GM18907 (cell line): ENCODE measurements around the gene CAPN2.
A peak's percentile ranks its signal among the peaks of the same experiment; 100 is the strongest.
"Not testable (repeated sequence)": the region's sequence is repeated elsewhere in the genome, so short reads cannot be mapped to it uniquely, and the experiment has no call there.

ENCODE experiments used
- ATAC-seq: cut with Tn5 transposase; IDR thresholded peaks from one replicate; pipeline ENCODE4 v1.9.1; 2021; ENCODE audit warnings: mild to moderate bottlenecking, moderate library complexity; ENCODE audit not compliant: unreplicated experiment

CAPN2 gene

DNA sequence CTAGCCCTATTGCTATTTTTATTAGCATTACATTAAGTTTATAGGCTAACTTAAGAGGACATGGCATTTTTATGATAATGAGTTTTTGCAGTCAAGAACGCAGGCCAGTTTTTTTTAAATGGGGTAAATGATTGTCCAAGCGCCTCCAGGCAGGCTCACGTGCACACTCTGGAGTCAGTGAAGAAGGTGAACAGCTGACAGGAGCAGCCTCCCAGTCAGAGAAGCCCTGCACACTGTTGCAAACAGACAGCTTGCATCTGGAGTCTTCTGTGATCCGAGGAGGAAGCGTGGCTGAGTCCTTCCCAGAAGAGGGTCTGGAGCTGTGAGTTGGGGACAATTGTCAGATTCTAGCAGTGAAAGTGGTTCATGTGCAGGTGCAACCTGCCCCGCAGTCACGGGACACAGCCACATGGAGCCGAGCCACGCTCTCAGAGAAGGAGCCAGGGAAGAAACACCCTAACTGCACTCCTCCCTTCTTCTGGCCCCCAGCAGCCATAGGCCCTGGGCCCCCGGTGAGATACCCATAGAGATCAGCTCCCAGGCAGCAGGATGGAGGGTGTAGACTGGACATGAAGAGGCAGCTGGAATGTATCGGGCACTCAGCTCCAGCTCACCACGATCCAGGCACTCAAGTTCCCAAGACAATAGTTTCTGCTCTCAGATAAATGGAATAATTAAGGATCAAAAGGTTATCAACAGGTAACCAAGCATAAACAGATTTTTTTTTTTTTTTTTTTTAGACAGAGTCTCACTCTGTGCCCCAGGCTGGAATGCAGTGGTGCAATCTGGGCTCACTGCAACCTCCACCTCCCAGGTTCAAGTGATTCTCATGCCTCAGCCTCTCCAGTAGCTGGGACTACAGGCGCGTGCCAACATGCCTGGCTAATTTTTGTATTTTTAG lies 26.4 kb downstream of the CAPN2 start:
- ATAC-seq, result no peak

DNA sequence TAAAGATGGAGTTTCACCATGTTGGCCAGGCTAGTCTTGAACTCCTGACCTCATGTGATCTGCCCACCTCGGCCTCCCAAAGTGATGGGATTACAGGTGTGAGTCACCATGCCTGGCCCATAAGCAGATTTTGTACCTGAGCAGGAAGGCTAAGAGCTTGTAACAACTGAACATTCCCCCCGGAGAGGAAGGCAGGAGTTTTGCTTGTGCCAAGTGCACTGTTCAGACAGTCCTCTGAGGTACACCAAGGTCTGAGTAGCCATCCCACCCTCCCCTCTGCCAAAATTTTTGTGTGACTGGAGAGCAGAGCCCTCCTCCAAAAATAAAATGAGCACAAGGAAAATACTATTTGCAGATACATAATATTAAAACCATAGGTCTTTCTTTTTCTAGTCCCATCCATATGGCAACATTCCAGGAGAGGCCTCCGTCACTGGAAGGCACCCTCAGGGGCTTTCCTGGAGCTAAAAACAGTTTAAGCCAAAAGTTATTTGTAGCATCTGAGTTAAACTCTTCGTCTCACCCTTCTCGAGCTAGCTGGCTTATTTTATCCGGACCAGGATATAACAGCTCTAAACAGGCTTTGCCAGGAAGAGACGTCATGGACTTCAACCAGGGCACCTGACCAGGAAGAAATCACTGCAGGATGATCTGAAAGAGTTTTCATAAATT lies 27.2 kb downstream of the CAPN2 start:
- ATAC-seq, result no peak

DNA sequence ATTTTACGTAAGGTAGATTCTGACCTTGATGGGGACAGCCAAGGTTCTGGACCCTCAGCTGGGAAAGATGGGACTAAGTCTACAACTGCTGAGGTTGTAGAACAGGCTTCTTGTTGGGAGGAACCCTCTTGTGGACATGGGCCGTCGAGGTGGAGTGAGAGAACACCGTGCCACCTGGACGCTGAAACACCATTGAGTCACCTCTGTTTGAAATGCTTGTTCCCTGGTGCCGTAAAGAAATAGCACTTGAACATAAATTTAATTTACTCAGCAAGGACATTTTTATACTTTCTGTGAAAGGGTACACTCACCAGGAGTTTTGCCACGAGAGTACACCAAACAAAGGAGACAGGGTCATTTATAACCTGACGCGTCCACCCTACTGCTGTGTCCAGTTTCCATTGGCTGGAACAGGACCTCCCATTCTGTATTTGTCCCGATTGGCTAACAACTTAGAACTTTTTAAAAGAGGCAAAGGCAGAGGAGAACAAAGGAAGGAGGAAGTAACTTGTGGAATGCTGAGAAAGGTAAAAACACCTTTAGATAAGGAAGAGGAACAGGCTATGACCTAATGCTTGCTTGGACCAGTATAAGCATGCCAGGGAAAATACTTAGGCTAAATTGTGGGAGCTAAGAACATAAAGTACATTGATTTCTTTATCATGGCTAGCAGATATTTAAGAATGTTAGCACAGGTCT lies 27.8 kb downstream of the CAPN2 start:
- ATAC-seq, result not testable (repeated sequence)

DNA sequence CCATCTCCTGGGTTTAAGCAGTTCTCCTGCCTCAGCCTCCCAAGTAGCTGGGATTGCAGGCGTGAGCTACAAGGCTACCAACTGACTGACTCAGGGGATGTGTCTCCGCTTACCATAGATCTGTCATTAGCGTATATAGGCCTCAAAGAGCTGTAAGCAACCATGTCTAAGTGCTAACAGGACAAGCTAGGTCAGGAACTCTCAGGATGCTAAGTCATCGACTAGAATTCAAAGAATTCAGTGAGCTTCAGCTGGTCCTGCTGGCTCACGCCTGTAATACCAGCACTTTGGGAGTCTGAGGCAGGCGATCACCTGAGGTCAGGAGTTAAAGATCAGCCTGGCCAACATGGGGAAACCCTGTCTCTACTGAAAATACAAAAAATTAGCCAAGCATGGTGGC lies 29.5 kb downstream of the CAPN2 start:
- ATAC-seq, result no peak

DNA sequence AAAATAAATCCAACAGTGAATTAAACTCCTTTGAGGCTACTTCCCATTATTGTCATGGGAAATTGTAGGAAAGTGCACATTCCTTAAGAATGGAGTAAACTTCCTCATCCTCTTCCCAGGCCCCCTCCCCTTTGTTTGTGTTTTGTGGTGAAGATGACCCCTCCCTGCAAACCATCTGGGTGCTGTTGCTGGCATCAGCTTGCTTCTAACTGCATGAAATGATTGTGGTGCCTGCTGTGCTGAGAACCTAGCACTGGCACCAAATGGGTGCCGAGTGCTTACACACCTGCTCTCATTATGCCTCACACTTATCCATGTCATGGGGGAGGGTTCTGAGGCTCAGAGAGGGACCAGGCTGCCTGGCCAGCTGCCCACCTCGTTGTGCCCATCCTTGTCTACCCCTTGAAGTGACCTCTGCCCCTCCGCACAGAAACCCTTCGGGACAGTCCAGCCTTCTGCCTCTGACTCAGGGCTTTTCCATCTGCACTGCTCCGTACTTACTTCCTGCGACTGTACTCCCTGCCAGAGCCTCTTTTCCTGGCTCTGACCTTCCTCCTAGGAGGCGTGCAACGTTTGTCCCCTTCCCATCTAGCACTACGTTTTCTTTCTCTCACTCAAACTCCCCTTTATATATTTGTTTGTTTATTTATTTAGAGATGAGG lies 30.6 kb downstream of the CAPN2 start:
- no peak for ATAC-seq

DNA sequence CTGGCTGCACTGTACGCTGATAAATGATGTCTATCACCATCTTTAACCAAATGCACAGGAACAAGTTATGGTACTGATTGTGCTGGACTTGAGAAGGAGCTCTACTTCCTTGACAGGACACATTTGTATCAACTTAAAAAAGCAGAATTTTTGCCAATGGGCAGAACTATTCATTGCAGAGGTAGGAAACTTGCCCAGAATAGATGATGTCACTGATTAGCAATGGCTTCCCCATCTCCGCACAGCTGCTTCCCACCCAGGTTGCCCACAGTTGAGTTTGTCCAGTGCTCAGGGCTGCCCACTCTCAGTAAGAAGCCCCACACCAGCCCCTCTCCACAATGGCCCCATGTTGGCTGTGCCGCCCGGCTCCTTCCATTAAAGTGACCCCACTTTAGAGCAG lies 33.4 kb downstream of the CAPN2 start:
- ATAC-seq, result no peak

DNA sequence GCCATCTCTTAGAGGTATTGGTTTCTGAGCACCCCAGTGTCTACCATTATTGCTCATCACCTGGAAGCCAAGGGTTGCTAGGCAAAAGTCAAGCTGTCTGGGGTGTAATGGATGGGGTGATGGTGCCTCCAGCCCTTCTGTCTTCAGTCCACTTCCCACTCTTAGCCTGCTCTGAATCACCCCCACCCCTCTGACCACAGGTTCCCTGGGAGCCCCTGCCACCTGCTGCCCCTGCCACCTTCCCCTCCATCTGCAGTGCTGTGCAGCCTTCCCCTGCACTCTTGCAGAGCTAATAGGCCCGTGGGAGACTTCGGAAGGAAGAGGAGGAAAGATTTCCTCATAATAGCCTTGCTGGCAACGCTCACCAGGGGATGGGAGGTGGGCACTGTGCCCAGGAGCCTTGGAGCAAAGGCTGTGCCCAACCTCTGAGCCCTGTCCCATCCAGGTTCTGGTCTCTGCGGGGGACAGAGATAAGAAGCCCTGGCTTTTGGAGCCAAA lies 35.5 kb downstream of the CAPN2 start:
- no peak for ATAC-seq

DNA sequence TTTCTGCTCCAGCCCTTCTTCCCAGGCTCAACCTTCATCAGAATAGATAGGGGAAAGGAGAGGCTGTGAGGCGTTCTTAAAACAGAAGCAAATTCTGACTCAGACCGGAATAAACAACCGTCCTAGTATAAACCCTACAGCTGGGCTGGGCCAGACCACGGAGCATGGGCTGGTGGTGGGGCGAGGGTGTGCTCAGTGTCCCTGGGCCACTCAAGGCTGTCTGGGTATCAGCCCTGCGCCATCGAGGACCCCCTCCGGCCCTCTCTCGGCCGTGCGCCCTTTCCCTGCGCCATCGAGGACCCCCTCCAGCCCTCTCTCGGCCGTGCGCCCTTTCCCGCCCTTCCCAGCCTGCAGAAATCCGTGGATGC lies 36.0 kb downstream of the CAPN2 start:
- ATAC-seq, result no peak

DNA sequence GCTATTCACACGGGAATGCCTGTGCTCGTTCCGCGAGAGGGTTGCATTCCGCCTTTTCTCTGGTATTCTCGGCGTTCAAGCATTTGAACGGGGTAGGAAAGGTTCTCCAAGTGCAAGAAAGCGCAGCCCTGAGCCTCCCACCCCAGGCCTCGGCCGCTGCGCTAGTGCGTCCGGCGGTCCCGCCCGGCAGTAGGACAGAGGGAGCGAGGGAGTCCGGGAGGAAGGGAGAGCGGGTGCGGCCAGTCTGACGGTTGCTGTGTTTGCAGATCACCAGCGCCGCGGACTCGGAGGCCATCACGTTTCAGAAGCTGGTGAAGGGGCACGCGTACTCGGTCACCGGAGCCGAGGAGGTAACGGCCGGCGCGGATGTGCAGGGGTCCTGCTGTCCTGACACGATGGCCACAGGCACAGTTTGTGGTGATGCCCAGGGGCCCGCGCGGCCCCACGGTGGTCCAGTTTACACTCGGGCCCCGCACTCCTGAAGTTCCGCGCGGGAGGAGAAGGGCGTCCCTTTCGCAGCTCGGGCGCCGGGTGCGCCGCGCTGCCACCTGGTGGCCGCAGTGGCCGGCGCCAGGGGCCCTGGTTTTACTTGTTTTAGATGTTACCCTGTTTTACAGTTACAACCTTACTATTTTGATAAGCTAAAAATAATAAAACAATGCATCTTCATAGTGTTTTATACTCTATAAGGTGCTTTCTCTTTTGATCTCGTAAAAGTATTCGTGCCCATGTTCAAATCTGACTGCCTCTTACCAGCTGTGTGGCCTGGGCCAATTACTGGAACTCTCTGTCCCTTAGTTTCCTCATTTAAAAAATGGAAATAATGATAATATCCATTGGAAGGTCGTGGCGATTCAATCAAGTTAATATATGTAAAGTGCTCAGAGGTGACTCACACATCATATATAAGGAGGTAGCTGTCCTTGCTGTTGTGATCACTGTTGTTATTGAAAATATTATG lies 36.7 kb downstream of the CAPN2 start:
- peak; percentile 80 for ATAC-seq

DNA sequence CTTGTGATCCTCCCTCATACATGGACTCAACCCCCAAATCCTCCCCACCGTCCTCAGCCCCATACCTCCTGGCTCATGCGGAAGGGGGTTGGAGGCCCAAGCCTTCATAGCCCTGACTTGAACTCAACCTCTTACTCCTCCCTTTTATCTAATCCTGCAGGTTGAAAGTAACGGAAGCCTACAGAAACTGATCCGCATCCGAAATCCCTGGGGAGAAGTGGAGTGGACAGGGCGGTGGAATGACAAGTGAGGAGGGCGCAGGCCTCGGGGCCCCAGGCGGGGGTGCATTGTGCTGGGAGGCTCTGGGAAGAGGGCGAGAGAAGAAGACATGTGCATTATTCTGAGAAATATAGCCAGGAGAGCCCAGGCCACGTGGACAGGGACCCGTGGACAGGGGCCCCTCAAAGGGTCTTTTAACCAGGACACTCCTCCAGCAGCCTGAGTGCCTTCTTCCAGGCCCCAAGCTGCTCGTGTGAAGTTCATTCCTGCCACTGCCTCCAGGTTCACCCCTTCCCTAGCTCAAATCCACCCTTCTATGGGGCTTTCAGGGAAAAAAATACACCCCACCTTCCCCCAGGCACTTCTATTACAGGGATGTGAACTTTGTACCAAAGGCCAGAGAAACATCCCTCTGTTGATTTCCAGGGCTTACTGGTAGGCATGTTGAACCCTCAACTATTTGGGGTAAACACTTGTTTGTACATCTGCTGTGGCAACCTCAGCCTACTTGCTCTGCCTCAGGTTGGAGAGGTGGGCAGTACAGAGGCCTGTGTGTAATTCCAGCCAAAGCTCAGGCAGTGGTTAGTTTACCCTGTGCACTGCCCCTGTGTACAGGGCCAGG lies 38.6 kb downstream of the CAPN2 start:
- no peak for ATAC-seq

DNA sequence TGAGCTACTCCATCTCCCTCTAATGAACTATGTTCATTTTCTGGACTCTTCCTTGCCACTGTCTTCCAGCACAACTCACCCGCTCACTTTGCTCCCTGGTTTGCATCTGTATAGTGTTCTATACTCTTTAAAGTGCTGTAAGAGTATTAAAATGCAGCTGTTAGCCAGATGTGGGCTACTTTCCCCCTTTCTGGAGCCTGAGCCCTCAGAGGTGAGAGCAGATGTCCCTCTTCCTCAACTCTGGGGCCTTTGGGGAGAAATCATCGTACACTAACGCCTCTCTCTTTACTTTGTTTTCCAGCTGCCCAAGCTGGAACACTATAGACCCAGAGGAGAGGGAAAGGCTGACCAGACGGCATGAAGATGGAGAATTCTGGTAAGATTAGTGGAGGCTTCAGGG lies 39.4 kb downstream of the CAPN2 start:
- ATAC-seq, result no peak

DNA sequence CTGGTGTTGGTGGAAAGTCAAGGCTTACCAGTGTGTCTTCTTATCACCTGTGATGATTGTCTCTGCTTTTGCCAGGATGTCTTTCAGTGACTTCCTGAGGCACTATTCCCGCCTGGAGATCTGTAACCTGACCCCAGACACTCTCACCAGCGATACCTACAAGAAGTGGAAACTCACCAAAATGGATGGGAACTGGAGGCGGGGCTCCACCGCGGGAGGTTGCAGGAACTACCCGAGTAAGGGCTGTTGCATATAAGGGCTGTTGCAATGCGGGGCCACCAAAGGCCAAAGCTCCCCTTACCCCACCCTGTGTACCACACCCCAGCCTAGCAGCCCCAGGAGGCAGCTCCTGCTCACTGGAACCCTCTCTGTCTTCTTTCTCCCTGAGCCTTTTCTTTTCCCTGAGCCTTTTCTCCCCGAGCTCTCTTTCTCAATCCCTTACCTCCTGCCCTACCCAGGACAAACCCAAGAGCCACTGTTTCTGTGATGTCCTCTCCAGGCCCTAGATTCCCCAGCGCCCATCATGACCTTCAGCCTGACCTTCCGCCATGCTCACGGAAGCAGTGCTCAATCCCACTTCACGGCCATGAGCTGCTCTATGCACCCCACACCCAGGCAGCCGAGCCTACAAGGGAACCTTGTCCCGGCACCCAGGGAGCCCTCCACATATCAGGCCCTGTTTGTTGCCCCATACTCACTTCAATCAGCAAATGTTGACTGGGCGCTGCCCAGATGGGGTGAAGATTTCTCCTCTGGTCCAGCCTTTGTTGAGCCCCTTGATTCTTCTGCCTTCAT lies 40.6 kb downstream of the CAPN2 start:
- no peak for ATAC-seq

DNA sequence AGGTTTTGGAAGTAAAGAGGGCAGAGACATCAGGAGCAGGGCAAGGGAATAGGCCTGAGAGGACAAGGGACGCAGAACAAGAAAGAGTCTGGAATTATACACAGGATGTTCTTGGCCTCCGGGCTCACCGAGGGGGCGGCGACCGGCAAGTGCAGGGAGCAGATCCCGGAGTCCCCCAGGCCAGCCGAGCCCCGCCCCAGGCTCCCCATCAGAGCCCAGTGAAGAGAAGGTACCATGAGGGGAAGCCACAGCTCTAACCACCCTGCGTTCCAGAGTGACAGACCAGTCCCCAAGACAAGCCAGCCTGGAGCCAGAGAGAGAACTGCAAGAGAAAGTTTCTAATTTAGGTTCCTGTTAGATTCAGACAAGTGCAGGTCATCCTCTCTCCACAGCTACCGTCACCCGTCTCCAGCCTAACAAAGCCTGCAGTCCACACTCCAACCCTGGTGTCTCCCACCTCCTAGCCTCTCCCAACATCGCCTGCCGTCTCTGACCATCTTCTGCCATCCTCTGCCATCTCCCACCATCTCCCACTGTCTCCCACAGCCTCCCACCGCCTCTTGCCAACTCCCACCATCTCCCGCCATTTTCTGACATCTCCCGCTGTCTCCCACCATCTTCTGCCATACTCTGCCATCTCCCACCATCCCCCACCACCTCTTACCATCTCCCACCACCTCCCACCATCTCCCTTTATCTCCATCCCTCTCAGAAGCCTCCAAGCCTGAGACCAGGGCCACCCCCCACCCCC lies 42.5 kb downstream of the CAPN2 start:
- no peak for ATAC-seq

DNA sequence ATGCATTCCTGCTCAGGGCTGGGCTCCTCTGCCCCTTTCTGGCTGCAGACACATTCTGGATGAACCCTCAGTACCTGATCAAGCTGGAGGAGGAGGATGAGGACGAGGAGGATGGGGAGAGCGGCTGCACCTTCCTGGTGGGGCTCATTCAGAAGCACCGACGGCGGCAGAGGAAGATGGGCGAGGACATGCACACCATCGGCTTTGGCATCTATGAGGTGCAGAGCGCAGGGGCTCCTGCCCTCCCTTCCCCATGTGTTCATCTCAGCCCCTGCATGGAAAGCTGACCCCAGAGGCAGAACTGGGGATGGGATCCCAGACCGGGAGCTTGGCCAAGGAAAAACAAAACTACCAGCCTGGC lies 43.1 kb downstream of the CAPN2 start:
- ATAC-seq, result no peak

DNA sequence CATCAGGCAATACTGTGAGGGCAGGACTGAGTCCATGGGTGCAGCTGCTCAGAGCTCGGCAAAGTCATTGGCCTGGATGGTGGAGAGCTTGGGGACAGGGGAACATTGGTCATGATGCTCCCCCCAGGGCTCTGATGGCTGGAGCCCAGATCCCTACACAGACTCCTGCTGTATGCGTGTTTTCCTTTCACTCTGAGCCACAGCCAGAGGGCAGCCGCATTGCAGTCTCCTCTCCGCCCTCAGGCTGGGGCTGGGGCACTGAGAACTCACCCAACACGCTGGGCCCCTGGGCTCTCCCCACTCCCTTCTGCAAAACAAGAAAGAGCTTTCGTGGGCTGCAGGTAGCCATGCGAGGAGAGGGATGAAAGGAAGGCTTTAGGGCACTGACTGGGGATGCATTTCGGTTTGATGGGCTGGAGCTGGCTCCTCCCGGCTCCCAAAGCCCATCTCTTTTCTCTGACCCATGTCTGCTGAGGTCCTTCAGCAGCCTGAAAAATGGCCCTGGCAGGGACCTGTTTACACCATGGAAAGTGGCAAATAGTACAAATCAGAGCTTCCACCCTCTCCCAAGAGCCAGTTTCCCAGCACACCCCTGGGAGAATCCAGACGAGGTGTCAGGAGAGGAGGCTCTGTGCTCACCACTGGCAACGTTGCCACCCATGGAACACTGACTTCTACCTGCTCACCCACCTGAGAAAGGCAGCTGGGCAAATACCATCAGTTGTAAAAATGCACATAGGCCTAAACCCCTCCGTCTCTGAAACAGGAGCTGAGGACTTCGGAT lies 43.8 kb downstream of the CAPN2 start:
- no peak for ATAC-seq

DNA sequence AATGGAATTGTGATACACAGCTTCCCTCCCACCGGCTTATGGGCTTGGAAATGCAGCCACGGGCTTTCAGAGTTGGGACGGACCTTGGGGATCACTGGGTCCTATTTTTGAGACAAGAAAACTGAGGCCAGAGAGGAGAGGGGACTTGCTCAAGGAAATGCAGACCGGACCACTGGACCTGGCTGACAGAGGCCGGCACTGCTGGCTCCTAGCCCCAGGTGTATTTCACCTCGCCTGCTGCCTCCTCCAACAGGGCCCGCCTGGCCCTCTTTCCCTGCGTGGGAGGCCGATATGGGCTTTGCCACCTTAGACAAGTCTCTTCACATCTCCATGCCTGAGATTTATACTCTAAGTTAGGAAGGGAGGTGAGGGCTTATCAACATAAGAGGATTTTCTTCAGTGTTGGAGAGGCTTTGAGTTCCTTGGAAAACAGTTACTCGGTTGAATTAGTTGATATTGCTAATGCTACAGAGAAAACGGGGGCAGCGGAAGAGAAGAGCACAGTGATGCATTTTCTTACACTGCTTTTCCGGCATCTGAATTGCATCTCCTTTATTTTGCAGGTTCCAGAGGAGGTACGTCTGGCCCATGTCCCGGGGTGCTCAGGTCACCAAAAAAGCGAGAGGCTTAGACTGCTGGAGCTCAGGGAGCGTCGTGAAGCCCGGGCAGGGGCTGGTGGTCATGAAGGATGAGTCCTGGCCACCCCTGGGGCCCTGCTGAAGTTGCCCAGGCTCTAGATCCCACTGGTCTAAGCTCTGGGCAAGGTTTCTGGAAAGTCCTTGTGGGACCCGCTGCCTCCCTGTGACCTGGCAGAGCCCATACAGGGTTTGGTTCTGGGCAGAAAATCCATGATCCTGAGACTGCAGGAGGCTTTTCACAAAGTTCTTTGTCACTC lies 44.7 kb downstream of the CAPN2 start:
- ATAC-seq, result no peak
